ENCODE data around the gene AOAH.
"Not testable (repeated sequence)": the region's sequence is repeated elsewhere in the genome, so short reads cannot be mapped to it uniquely, and the experiment has no call there.

DNA sequence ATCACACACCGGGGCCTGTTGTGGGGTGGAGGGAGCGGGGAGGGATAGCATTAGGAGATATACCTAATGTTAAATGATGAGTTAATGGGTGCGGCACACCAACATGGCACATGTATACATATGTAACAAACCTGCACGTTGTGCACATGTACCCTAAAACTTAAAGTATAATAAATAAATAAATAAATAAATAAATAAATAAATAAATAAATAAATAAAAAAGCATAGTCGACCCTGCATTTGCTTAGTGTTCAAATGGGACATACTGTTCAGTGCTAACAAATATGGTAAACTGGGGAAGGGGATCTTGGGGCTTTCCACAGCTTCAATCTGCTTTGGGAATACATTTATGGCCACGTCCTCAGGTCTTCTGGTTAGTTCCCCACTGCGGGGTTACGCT lies 7.5 kb downstream of the AOAH start:
- not testable (repeated sequence) for TF ChIP-seq POLR2A (IDR thresholded peaks at IDR 0.05)
- TF ChIP-seq, protein P1, sequence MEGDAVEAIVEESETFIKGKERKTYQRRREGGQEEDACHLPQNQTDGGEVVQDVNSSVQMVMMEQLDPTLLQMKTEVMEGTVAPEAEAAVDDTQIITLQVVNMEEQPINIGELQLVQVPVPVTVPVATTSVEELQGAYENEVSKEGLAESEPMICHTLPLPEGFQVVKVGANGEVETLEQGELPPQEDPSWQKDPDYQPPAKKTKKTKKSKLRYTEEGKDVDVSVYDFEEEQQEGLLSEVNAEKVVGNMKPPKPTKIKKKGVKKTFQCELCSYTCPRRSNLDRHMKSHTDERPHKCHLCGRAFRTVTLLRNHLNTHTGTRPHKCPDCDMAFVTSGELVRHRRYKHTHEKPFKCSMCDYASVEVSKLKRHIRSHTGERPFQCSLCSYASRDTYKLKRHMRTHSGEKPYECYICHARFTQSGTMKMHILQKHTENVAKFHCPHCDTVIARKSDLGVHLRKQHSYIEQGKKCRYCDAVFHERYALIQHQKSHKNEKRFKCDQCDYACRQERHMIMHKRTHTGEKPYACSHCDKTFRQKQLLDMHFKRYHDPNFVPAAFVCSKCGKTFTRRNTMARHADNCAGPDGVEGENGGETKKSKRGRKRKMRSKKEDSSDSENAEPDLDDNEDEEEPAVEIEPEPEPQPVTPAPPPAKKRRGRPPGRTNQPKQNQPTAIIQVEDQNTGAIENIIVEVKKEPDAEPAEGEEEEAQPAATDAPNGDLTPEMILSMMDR (IDR thresholded peaks at IDR 0.05), result not testable (repeated sequence)

Data from heart left ventricle (tissue), 13 donors.